ENCODE measurements around the gene OR10C1. TPM values are rescaled to one million over a fixed set of nuclear protein-coding genes. Genes with fewer than 3 reads are reported as not detected.
"Not testable (repeated sequence)": the region's sequence is repeated elsewhere in the genome, so short reads cannot be mapped to it uniquely, and the experiment has no call there.

OR10C1 gene
- total and polyA plus RNA-seq, 2 of the 4 experiments (the other 2 are of a cell fraction) = not detected

GRCh38 chr6:29426654-29427053 is 12.5 kb upstream of the OR10C1 start:
- H3K36me3 ChIP-seq (ENCODE audit: control insufficient read depth, insufficient read depth, low read length) = no peaks in the 10 kb centered on the region
- no peak overlapping the region for H3K9ac ChIP-seq (ENCODE audit: low read depth, low read length)
- peaks cover 6% of the 10 kb centered on the region for H3K9me3 ChIP-seq (ENCODE audit: control insufficient read depth, insufficient read depth, low read length)
- no peak overlapping the region for H2AFZ ChIP-seq (replicated peaks; ENCODE audit: low read length, poor library complexity)
- no peaks in the 10 kb centered on the region for H3K79me1 ChIP-seq (ENCODE audit: low read depth in 1 of 2, low read length in 2 of 2)
- TF ChIP-seq FOS (IDR thresholded peaks at IDR 0.05; ENCODE audit: low read depth, low read length) (no peak), ELK1 (IDR thresholded peaks at IDR 0.05; ENCODE audit: borderline replicate concordance, low read depth, low read length) (no peak), BHLHE40 (IDR thresholded peaks at IDR 0.05; ENCODE audit: low read depth, low read length) (no peak)
- in situ Hi-C loops (cut with MboI; ENCODE audit: low sequenced_read_pairs) = no loop called here
- no peak overlapping the region for H2AK5ac ChIP-seq (ENCODE audit: low read depth, low read length)
- no peak overlapping the region for H3K56ac ChIP-seq (ENCODE audit: extremely low read depth, insufficient read depth, low read length)
- no peak overlapping the region for H2BK120ac ChIP-seq (ENCODE audit: low read depth, low read length)
- H3K4me1 ChIP-seq (ENCODE audit: control insufficient read depth, insufficient read depth, low read length) = no peaks in the 10 kb centered on the region
- no peak overlapping the region for H3K4me3 ChIP-seq (ENCODE audit: insufficient read depth, low read depth, low read length)
- H2AK9ac ChIP-seq (replicated peaks; ENCODE audit: low read depth, low read length, poor library complexity) = no peak overlapping the region
- dilution Hi-C loops (cut with HindIII; ENCODE audit: low sequenced_read_pairs, unreplicated experiment) = no loop called here
- no peak overlapping the region for H4K8ac ChIP-seq (ENCODE audit: low read depth in 2 of 2, low read length in 2 of 2)
- no peak overlapping the region for H2BK15ac ChIP-seq (ENCODE audit: low read depth, low read length)
- no peak overlapping the region for H3K23ac ChIP-seq (ENCODE audit: low read depth, low read length)
- H3K4ac ChIP-seq (ENCODE audit: low read depth, low read length) = no peak overlapping the region
- H3K27ac ChIP-seq (ENCODE audit: insufficient read depth, low read length) = no peak overlapping the region
- no peaks in the 10 kb centered on the region for H3K27me3 ChIP-seq (ENCODE audit: control insufficient read depth, insufficient read depth, low read length)
- H4K20me1 ChIP-seq (ENCODE audit: insufficient read depth, low read length) = no peaks in the 10 kb centered on the region
- no peak overlapping the region for H4K5ac ChIP-seq (ENCODE audit: low read depth, low read length)
- H3K14ac ChIP-seq (replicated peaks; ENCODE audit: low read depth, low read length) = no peak overlapping the region
- POLR2A ChIA-PET (ENCODE audit: unreplicated experiment) = no interaction called here
- ATAC-seq (ENCODE audit: low read depth) (no peak), DNase-seq (no peak)
- H3K9me1 ChIP-seq (ENCODE audit: insufficient read depth, low read length) = no peaks in the 10 kb centered on the region
- intact Hi-C loops (cut with micrococcal nuclease) = no loop called here
- no peak overlapping the region for H2BK20ac ChIP-seq (ENCODE audit: low read depth, low read length)
- no peak overlapping the region for H4K91ac ChIP-seq (ENCODE audit: insufficient read depth, low read depth, low read length)
- H3K4me2 ChIP-seq (ENCODE audit: low read depth, low read length) = no peak overlapping the region
- H3K18ac ChIP-seq (ENCODE audit: low read depth, low read length) = no peak overlapping the region
- CTCF ChIA-PET = no interaction called here
- no TSS peak for BruUV-seq (replicated peaks)
- no peak overlapping the region for H2BK5ac ChIP-seq (ENCODE audit: low read depth, low read length, poor library complexity, severe bottlenecking)
- no CpG with 5 or more reads among the region's 3 CpGs for WGBS, 2 experiments (ENCODE audit: extremely low coverage in 2 of 2, insufficient read length in 1 of 2)

- H3K9me1 ChIP-seq (ENCODE audit: insufficient read depth, low read length); H4K20me1 ChIP-seq (ENCODE audit: insufficient read depth, low read length); H3K23ac ChIP-seq (ENCODE audit: low read depth, low read length); BruUV-seq (replicated peaks); H3K27me3 ChIP-seq (ENCODE audit: control insufficient read depth, insufficient read depth, low read length); H3K56ac ChIP-seq (ENCODE audit: extremely low read depth, insufficient read depth, low read length); intact Hi-C loops (cut with micrococcal nuclease); dilution Hi-C loops (cut with HindIII; ENCODE audit: low sequenced_read_pairs, unreplicated experiment); POLR2A ChIA-PET (ENCODE audit: unreplicated experiment); H3K79me1 ChIP-seq (ENCODE audit: low read depth in 1 of 2, low read length in 2 of 2); H2AFZ ChIP-seq (replicated peaks; ENCODE audit: low read length, poor library complexity); H3K4me1 ChIP-seq (ENCODE audit: control insufficient read depth, insufficient read depth, low read length); DNase-seq; H2AK9ac ChIP-seq (replicated peaks; ENCODE audit: low read depth, low read length, poor library complexity); H3K18ac ChIP-seq (ENCODE audit: low read depth, low read length); ATAC-seq (ENCODE audit: low read depth); H3K14ac ChIP-seq (replicated peaks; ENCODE audit: low read depth, low read length); H3K27ac ChIP-seq (ENCODE audit: insufficient read depth, low read length); H2BK15ac ChIP-seq (ENCODE audit: low read depth, low read length); H4K5ac ChIP-seq (ENCODE audit: low read depth, low read length); H3K4ac ChIP-seq (ENCODE audit: low read depth, low read length); H2AK5ac ChIP-seq (ENCODE audit: low read depth, low read length); H4K8ac ChIP-seq (ENCODE audit: low read depth in 2 of 2, low read length in 2 of 2); H2BK120ac ChIP-seq (ENCODE audit: low read depth, low read length); H2BK20ac ChIP-seq (ENCODE audit: low read depth, low read length); H3K36me3 ChIP-seq (ENCODE audit: control insufficient read depth, insufficient read depth, low read length); H3K9ac ChIP-seq (ENCODE audit: low read depth, low read length); H4K91ac ChIP-seq (ENCODE audit: insufficient read depth, low read depth, low read length); H3K4me3 ChIP-seq (ENCODE audit: insufficient read depth, low read depth, low read length); H2BK5ac ChIP-seq (ENCODE audit: low read depth, low read length, poor library complexity, severe bottlenecking); CTCF ChIA-PET; H3K4me2 ChIP-seq (ENCODE audit: low read depth, low read length); in situ Hi-C loops (cut with MboI; ENCODE audit: low sequenced_read_pairs): not testable (repeated sequence)
- 40% methylated on average over 4 of the region's 18 CpGs; no CpG with 5 or more reads in 1 of the 2 experiments for WGBS, 2 experiments (ENCODE audit: extremely low coverage in 2 of 2, insufficient read length in 1 of 2)
- peaks cover 15% of the 10 kb centered on the region for H3K9me3 ChIP-seq (ENCODE audit: control insufficient read depth, insufficient read depth, low read length)
Measured at GRCh38 chr6:29436730-29437129, 2.4 kb upstream of the OR10C1 start.

Measured in IMR-90 (cell line).